Liver (tissue), 3 donors: ENCODE measurements around the gene LELP1.
"Not testable (repeated sequence)": the region's sequence is repeated elsewhere in the genome, so short reads cannot be mapped to it uniquely, and the experiment has no call there.

Source experiments
- EGR1 ChIP-seq, 2 donors: IDR thresholded peaks; 2 replicates each; pipeline ENCODE4 v1.6.1; 2016 to 2018; ENCODE audit warnings: antibody characterized with exemption in 2 of 2, low read depth in 2 of 2
- FOXA1 ChIP-seq: IDR thresholded peaks from 2 replicates; pipeline ENCODE4 v1.6.1; 2016; ENCODE audit warnings: antibody characterized with exemption
- FOXA2 ChIP-seq: IDR thresholded peaks from 2 replicates; pipeline ENCODE4 v1.6.1; 2016; ENCODE audit warnings: antibody characterized with exemption
- JUND ChIP-seq, 2 donors: IDR thresholded peaks; 2 replicates each; pipeline ENCODE4 v1.6.1; 2016; ENCODE audit warnings: antibody characterized with exemption in 2 of 2
- RAD21 ChIP-seq, 2 donors: IDR thresholded peaks; 2 replicates each; pipeline ENCODE4 v1.6.1; 2016; ENCODE audit warnings: antibody characterized with exemption in 2 of 2, mild to moderate bottlenecking in 2 of 2
- RXRA ChIP-seq, 2 donors: IDR thresholded peaks; 2 replicates each; pipeline ENCODE4 v1.6.1; 2017 to 2018; ENCODE audit warnings: antibody characterized with exemption in 2 of 2, mild to moderate bottlenecking in 1 of 2
- SP1 ChIP-seq: IDR thresholded peaks from 2 replicates; pipeline ENCODE4 v1.6.1; 2018; ENCODE audit warnings: antibody characterized with exemption, mild to moderate bottlenecking
- TAF1 ChIP-seq: conservative IDR thresholded peaks from 2 replicates; pipeline ENCODE4 v1.6.1; 2016; ENCODE audit warnings: antibody characterized with exemption, mild to moderate bottlenecking
- YY1 ChIP-seq: IDR thresholded peaks from 2 replicates; pipeline ENCODE4 v1.6.1; 2016; ENCODE audit warnings: antibody characterized with exemption, mild to moderate bottlenecking
- TF ChIP-seq, protein P1 (sequence below): fragments of 150-350 bp; IDR thresholded peaks from 2 replicates; pipeline ENCODE4 v1.5.1; 2017; ENCODE audit warnings: improper control_type of control experiment, low read depth, low read length; ENCODE audit not compliant: missing input control
- TF ChIP-seq, protein P2 (sequence below): IDR thresholded peaks from 2 replicates; pipeline ENCODE4 v1.6.1; 2016; ENCODE audit warnings: antibody characterized with exemption
- TF ChIP-seq, protein P3 (sequence below): IDR thresholded peaks from 2 replicates; pipeline ENCODE4 v1.6.1; 2016; ENCODE audit warnings: antibody characterized with exemption
- TF ChIP-seq, protein P4 (sequence below): IDR thresholded peaks from 2 replicates; pipeline ENCODE4 v1.6.1; 2016; ENCODE audit warnings: antibody characterized with exemption
- TF ChIP-seq, protein P5 (sequence below): IDR thresholded peaks from 2 replicates; pipeline ENCODE4 v1.6.1; 2016; ENCODE audit warnings: antibody characterized with exemption, mild to moderate bottlenecking
- donor health status: healthy.
- donor health status: healthy.

DNA sequence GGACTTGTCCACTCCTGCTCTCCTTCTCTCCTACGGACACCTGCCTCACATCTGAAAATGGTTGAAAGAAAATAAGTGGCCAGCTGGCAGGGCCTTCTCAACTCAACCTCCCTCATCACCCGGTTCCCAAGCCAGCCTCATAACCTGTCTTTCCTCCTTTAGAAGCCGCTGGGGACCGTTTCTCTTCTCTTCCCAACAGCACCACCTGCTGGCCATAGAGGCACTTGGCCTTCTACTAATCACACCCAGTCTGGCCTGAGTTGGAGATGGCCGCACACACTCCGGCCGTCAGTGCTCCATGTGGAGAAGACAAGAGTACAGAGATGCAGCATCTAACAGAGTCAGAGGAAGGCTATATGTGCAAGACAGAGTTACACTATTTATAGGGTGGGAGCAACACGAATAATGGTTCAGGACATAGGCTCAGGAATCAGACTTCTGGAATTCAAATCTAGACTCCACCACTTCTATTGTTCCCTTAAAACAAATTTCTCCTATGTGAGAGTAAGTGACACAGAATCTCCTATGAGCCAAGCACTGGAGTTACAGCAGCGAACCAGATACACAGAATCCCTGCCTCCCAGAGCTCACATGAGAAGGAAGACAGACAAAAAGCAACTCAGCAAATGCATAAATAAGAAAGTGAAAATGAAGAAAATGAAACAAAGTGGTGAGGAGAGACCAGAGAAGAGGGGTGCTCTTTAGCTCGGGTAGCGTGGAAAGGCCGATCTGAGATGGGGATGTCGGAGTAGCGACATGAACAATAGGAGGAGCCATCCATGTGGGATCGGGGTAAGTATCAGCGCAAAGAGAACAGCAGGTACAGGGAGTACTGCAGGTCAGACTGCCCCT is 20.0 kb downstream of the LELP1 start:
- TF ChIP-seq RXRA (IDR thresholded peaks at IDR 0.05); FOXA1; FOXA2; YY1; EGR1 (IDR thresholded peaks at IDR 0.05; ENCODE audit: low read depth in 2 of 2); TAF1; SP1; JUND (IDR thresholded peaks at IDR 0.05): not testable (repeated sequence)
- TF ChIP-seq, protein P1, sequence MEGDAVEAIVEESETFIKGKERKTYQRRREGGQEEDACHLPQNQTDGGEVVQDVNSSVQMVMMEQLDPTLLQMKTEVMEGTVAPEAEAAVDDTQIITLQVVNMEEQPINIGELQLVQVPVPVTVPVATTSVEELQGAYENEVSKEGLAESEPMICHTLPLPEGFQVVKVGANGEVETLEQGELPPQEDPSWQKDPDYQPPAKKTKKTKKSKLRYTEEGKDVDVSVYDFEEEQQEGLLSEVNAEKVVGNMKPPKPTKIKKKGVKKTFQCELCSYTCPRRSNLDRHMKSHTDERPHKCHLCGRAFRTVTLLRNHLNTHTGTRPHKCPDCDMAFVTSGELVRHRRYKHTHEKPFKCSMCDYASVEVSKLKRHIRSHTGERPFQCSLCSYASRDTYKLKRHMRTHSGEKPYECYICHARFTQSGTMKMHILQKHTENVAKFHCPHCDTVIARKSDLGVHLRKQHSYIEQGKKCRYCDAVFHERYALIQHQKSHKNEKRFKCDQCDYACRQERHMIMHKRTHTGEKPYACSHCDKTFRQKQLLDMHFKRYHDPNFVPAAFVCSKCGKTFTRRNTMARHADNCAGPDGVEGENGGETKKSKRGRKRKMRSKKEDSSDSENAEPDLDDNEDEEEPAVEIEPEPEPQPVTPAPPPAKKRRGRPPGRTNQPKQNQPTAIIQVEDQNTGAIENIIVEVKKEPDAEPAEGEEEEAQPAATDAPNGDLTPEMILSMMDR: peak; percentile 59
- TF ChIP-seq, protein P2, sequence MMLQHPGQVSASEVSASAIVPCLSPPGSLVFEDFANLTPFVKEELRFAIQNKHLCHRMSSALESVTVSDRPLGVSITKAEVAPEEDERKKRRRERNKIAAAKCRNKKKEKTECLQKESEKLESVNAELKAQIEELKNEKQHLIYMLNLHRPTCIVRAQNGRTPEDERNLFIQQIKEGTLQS: not testable (repeated sequence)
- TF ChIP-seq, protein P3, sequence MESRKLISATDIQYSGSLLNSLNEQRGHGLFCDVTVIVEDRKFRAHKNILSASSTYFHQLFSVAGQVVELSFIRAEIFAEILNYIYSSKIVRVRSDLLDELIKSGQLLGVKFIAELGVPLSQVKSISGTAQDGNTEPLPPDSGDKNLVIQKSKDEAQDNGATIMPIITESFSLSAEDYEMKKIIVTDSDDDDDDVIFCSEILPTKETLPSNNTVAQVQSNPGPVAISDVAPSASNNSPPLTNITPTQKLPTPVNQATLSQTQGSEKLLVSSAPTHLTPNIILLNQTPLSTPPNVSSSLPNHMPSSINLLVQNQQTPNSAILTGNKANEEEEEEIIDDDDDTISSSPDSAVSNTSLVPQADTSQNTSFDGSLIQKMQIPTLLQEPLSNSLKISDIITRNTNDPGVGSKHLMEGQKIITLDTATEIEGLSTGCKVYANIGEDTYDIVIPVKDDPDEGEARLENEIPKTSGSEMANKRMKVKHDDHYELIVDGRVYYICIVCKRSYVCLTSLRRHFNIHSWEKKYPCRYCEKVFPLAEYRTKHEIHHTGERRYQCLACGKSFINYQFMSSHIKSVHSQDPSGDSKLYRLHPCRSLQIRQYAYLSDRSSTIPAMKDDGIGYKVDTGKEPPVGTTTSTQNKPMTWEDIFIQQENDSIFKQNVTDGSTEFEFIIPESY: not testable (repeated sequence)
- TF ChIP-seq, protein P4, sequence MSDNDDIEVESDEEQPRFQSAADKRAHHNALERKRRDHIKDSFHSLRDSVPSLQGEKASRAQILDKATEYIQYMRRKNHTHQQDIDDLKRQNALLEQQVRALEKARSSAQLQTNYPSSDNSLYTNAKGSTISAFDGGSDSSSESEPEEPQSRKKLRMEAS: not testable (repeated sequence)
- TF ChIP-seq RAD21 (IDR thresholded peaks at IDR 0.05): peak; percentile 70 to 76
- TF ChIP-seq, protein P5, sequence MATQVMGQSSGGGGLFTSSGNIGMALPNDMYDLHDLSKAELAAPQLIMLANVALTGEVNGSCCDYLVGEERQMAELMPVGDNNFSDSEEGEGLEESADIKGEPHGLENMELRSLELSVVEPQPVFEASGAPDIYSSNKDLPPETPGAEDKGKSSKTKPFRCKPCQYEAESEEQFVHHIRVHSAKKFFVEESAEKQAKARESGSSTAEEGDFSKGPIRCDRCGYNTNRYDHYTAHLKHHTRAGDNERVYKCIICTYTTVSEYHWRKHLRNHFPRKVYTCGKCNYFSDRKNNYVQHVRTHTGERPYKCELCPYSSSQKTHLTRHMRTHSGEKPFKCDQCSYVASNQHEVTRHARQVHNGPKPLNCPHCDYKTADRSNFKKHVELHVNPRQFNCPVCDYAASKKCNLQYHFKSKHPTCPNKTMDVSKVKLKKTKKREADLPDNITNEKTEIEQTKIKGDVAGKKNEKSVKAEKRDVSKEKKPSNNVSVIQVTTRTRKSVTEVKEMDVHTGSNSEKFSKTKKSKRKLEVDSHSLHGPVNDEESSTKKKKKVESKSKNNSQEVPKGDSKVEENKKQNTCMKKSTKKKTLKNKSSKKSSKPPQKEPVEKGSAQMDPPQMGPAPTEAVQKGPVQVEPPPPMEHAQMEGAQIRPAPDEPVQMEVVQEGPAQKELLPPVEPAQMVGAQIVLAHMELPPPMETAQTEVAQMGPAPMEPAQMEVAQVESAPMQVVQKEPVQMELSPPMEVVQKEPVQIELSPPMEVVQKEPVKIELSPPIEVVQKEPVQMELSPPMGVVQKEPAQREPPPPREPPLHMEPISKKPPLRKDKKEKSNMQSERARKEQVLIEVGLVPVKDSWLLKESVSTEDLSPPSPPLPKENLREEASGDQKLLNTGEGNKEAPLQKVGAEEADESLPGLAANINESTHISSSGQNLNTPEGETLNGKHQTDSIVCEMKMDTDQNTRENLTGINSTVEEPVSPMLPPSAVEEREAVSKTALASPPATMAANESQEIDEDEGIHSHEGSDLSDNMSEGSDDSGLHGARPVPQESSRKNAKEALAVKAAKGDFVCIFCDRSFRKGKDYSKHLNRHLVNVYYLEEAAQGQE: not testable (repeated sequence)
